Caki2 (cell line): ENCODE results near the gene ARHGAP12. TPM values are rescaled to one million over a fixed set of nuclear protein-coding genes. Genes with fewer than 3 reads are reported as not detected.
"Not testable (repeated sequence)": the region's sequence is repeated elsewhere in the genome, so short reads cannot be mapped to it uniquely, and the experiment has no call there.

Source experiments
- DNase-seq: peaks from one replicate; pipeline ENCODE4 v3.0.0-alpha.2; 2015; ENCODE audit warnings: low read depth
- in situ Hi-C: cut with HindIII; loops from 2 replicates; pipeline ENCODE4 v1.10.0; 2016; ENCODE audit warnings: low sequenced_read_pairs, low pct_unique_long_range_greater_than_20kb, mixed read lengths
- total RNA-seq: library from RNA; depleted of rRNA; stranded (reverse); fragments of >200 nt; shearing (Covaris generic); gene quantifications from 2 replicates; pipeline ENCODE4 v1.2.3, GENCODE V29; 2014; ENCODE audit warnings: low replicate concordance; rRNA removed

Gene ARHGAP12
- total RNA-seq, result 28.0 and 40.7 TPM in 2 replicates

DNA sequence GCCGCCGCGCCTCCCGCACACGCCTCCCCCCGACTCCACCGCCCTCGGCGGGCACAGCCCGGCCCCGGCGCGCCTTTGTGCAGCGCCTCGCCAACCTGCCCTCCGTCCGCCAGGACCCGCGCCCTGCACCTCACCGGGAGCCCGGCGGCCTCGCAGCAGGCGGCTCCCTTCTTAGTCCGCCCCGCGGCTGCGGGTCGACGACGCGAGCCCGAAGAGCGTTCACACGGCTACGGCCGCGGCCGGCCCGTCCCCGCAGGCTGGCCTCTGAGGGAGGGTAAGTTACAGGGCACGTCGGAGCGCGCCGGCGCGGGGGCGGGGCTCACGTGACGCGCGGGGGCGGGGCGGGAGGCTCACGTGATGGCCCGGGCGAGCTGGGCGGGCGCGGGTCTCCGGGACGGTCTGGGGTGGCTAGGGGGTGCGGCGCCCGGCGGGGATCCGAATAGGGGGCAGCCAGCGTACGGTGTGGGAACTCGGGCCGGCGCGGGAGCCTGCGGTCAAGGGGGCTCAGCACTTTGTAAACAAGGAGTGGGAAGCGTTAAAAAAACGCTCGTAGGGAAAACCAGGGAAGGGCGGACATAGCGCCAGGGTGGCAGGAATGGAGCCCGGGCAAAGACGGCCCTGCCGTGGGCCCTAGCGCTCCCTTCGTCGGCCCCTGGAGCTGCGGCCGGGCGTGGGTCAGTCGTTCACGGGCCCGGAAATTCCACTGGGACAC lies at the start of gene ARHGAP12:
TSS of gene ARHGAP12 (minus strand) at position 283 of the 712 bp plus-strand sequence. CDS start 19,976 bp downstream, outside the sequence.
- in situ Hi-C loops, result no loop called here
- DNase-seq, result peak; percentile 85

DNA sequence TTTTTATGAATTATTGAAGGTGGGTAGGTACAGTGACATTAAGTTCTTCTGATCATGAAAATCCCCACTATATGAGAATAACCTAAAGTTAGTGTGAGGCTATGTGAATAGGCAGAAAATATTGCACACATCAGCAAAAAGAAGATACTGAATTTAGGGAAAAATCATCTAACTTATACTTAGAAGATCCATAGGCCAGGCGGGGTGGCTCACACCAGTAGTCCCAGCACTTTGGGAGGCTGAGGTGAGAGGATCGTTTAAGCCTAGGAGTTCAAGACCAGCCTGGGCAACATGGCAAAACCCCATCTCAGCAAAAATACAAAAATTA lies 49.5 kb upstream of the ARHGAP12 start:
- in situ Hi-C loops, result no loop called here

GRCh38 chr10:31977440-31978155 lies 49.0 kb upstream of the ARHGAP12 start:
- DNase-seq, result peak; percentile 18
- in situ Hi-C loops, result no loop called here

More for the DNA sequence above, 49.5 kb upstream of the ARHGAP12 start:
- no peak for DNase-seq

- in situ Hi-C loops, result no loop called here
- no peak for DNase-seq
Observed at GRCh38 chr10:31975157-31975765, 46.6 kb upstream of the ARHGAP12 start.

GRCh38 chr10:31974434-31975124 lies 45.9 kb upstream of the ARHGAP12 start:
- in situ Hi-C loops, result no loop called here
- peak; percentile 31 for DNase-seq

DNA sequence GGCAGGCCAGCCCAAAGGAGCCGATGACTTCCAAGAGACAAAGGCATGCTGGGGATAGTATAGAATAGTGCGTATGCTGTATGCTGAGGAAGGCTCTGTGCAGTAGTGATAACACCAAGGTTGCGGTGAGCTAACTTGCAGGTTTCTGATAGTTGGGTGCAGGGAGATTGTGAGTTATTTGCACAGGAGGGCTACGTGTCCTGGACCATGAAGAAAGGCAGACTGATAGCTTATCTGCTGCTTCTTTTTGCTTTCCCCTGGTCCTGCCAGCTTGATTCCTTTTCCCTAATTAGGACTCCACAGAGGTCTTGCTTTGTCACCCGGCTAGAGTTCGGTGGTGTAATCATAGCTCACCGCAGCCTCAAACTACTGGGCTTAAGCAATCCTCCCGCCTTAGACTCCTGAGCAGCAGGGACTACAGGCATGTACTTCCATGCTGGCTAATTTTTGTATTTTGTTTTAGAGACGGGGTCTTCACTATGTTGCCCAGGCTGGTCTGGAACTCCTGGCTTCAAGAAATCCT lies 43.9 kb upstream of the ARHGAP12 start:
- in situ Hi-C loops, result no loop called here
- DNase-seq, result no peak

GRCh38 chr10:31969847-31970246 lies 41.2 kb upstream of the ARHGAP12 start:
- in situ Hi-C loops, result not testable (repeated sequence)

DNA sequence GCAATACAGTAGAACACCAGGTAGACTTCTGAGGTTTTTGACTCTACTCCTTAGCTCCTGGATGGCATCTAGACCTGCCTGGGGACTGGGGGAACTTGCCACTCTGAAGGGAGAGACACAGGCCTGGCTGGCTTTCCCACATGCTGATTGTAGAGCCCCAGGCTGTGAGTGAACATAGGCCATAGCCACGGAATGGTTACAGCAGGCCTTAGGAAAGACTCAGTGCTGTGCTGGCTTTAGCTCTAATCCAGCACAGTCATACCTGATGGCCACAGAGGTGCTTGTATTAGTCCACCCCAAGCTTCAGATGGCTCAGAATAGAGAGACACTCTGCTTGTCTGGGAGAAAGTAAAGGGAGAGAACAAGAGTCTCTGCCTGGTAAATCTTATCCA lies 35.0 kb upstream of the ARHGAP12 start:
- in situ Hi-C loops, result no loop called here
- DNase-seq, result no peak

More at GRCh38 chr10:31969847-31970246, 41.2 kb upstream of the ARHGAP12 start:
- DNase-seq, result not testable (repeated sequence)

DNA sequence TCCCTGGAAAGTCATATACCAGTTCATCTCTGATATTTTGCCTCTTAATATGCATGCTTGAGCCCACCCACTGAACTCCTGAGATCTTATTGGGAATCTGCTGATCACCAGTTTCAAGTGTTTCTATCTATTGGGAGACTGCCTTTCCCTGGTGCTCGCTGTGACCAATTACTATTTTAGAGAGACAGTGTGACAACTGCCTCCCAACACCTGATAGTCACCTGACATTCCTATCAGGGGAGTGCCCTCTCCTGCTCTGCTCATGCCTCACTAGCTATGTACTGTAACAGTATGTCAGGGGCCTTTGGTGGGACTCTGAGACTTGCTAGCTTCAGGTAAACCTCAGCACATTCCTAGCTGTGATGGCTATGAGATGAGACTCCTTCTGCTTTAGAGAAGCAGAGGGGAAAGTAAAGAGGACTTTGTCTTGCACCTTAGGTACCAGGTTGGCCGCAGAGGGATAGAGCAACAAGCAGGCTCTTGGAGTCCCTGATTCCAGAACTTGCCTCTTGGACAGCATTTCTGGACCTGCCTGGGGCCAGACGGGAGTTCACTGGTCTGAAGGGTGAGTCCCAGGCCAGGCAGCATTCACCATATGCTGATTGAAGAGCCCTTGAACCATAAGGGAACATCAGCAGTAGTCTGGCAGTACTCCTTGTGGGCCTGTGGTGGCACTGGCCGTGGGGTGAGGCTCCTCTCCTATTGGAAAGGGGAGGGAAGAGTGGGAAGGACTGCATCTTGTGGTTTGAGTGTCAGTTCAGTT lies 34.4 kb upstream of the ARHGAP12 start:
- in situ Hi-C loops, result no loop called here
- peak; percentile 35 for DNase-seq

- in situ Hi-C loops, result no loop called here
- DNase-seq, result peak; percentile 28
Observed at GRCh38 chr10:31961277-31962074, 32.8 kb upstream of the ARHGAP12 start.

DNA sequence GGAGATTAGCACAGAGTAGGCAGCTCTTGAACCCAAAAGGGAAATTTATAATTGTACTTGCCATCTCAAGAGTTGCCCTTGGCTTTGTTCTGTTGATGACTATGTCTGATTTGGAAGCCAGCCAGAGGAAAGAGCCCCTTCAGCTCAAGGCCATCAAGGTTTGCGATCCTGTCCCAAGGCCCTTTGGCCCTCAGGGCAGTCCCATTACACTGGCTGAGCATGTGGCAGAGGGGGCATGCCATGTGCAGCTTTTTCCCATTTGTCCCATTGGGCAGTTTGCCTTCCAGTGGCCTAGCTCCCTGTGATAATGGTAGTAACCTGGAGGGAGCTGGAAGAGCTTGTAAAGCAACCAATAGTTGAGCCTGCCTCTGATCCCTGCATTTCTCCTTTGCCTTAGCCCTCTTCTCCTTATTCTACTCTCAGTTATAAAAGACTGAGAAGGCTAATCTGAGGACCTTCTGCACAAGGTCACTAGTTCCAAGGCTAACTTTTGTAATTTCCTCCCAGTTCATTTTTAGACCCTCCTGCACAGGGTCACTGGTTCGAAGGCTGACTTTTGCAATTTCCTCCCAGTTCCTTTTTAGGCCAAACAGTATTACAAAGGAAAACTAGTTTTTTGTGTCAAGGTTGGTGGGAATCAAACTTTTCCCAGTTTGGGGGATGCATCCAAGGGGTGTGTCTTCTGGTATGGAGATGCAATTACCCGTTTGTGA lies 31.0 kb upstream of the ARHGAP12 start:
- DNase-seq, result no peak
- in situ Hi-C loops, result no loop called here

GRCh38 chr10:31958856-31959255 lies 30.2 kb upstream of the ARHGAP12 start:
- no peak for DNase-seq
- in situ Hi-C loops, result no loop called here

- no peak for DNase-seq
- in situ Hi-C loops, result no loop called here
Observed at GRCh38 chr10:31956200-31956946, 27.7 kb upstream of the ARHGAP12 start.

- no peak for DNase-seq
- in situ Hi-C loops, result no loop called here
Observed at GRCh38 chr10:31954410-31955191, 26.0 kb upstream of the ARHGAP12 start.

DNA sequence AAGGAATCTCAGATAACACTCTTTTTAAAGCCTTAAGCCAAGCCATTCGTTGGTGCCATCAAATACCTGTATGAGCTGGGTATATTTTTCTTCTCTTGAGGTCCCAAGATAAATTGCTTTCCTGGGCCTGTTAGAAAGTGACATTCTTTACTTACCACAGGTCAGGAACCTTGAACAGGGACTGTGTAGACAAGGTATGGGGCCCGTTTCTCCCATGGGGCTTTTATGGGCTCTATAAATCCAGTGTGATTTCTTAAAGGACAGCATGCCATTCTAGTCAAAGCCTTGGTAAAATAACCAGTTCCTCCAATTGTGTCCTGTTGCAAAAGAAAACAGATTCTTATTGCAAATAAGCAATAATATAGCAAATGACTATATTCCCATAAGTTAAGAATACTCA lies 24.8 kb upstream of the ARHGAP12 start:
- in situ Hi-C loops, result no loop called here

More for the DNA sequence above, 24.8 kb upstream of the ARHGAP12 start:
- no peak for DNase-seq
